GM19468 (cell line): ENCODE measurements around the gene BMPR1A.
"Not testable (repeated sequence)": the region's sequence is repeated elsewhere in the genome, so short reads cannot be mapped to it uniquely, and the experiment has no call there.

Experiments used
- ATAC-seq: cut with Tn5 transposase; IDR thresholded peaks from one replicate; pipeline ENCODE4 v1.9.1; 2021; ENCODE audit warnings: mild to moderate bottlenecking, moderate library complexity, moderate number of reproducible peaks; ENCODE audit not compliant: unreplicated experiment; ENCODE audit errors: extremely low read depth

The BMPR1A gene

DNA sequence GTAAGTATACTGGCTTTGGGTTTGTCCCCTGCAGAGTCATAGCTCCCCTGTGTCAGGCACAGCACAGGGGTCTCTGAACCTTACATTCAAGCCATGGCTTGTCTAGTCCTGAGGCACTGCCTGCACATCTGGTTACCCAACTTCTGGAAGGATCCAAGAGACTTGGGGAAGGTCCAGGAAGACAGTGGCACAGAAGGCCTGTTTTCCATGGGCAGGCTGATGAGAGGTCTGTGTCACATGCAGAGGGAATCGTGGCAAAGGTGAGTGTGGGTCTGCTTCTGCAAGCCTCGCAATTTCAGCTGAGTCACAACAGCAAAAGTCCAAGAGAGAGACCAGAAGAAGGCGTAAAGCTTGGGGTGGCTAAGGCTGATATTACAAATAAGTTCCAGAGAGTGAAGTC is 28.4 kb upstream of the BMPR1A start:
- ATAC-seq: no peak

DNA sequence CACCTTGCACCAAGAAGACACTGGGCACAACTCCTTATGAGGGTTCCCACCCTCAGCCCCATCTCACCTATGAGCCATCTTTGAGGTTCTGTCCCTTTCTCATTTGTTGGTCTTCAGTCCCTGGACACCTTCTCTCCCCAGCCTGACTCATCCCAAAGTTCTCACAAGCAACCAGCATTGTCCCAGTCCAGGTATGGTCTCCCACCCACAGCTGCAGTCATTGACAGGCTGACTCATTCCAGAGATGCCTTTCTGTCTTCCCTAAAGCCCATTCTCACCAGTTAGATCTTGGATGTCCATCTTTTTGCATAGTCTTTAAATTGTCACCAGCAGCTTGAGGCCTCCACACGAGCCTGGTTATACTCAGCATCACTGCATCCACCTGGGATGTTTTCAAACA is 26.7 kb upstream of the BMPR1A start:
- ATAC-seq: no peak

DNA sequence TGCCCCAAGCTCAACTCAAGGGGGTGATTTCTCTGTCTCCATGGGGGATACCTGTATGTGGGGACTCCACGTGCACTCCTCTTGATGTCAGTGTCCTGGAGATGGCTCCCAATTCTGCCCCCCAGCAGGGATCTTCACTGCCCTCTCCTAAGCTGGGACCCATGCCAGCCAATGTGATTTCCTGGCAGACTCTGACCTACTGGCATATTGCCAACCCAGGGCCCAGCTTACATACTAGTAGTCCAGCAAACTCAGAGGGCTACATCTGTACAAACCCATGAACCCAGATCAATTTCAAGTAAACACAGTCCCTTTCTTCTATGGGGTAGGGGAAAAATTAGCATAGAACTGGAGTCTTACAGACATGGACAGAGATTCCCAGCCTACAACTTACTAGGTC is 26.2 kb upstream of the BMPR1A start:
- no peak for ATAC-seq

DNA sequence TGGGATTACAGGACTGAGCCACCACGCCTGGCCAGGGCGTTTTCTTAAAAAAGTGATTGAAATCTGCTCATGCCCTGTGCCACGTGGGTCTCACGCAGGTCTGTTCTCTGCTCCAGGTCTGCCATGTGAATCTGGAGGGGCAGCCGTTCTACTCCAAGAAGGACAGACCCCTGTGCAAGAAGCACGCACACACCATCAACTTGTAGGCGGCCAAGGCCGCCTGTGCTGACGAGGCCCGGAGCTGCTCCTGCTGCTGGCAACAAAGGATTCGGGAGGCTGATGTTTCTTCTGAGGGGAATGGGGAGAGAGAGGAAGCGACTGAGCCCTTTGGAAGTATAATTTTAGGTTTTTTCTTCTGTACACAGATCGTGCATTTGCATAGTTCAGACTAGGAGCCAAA is 23.6 kb upstream of the BMPR1A start:
- ATAC-seq: no peak

DNA sequence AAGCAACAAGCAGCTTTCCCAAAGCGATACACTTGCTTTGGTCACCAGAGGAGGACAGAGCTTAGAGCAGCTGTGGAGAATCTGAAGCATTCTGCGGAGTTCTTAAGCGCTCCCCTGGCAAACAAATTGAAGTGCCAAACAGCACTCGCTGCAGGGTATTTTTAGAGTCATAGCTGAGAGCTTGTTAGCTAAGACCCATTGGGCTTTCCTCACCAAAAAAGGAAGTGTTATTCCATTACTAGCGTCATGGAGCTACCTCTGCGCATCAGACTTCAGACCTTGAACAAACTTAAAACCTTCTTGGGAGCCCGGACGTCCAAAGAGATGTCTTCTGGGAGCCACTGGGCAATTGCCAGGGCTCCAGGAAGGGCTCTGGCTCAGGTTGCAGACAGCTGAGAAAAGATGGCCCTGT is 23.2 kb upstream of the BMPR1A start:
- no peak for ATAC-seq

DNA sequence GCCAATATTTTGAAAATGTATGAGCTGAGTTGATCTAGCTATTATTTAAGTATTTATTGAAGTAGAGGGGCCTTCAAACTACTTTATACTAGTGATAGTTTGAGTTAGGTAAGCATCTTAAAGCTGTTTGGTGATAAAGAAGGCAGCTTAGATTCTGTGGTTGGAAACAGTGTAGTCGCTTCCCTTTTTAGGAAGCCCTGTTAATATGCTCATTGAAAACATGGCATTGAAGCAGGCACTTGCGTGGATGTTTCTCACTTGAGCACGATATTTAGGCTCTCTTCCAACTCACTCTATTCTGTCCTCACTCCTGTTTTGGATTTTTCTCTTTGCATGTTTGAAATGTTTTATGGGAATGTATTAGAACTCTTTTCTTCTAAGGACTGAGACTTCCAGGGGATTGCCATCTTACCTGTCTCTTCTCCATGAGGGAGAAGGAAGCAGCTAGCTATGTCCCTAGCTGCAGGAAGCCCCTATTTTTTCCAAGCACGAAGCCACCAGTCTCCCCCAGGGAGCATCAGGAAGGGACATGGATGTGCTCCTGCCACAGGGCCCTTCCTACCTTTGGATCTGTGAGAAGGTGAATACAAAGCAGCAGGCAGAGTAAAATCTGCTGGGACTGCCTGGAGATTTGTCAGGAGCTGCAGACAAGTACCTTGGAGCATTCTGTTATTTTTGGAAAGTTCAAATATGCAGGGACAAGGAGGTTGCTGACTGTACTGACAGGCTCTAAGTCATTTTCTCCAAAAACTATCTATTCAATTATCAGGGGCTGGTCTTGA is 22.0 kb upstream of the BMPR1A start:
- no peak for ATAC-seq

DNA sequence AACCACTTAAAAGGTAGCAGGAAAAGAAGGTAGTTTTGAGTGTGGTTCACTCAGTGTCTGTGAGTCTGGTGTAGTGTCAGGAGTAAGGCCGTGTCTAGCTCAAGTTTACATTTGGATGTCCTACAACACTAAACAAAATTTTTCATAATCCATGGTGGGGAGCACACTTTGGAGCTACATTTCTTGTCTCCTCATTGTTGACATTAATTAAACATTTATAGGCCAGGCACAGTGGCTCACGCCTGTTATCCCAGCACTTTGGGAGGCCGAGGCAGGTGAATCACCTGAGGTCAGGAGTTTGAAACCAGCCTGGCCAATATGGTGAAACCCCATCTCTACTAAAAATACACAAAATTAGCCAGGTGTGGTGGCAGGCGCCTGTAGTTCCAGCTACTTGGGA is 21.1 kb upstream of the BMPR1A start:
- ATAC-seq: not testable (repeated sequence)

DNA sequence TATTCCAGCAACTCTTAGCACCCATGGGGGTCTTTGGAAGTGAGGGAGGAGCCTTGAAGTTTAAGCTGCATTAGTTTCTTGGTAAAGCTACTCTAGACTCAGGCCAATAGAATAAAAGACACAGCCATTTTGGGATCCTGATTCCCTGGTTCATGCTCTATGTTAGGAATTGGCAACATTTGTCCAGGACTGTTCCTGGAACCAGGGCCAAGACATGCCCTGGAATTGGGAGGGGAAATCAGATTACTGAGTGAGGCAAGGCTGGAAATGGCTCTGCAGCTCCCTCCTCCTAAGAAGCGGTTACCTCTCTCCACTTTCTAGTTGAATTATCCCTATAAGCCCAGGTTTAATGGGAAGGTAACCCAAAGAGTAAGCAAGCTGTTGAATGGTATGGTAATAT is 14.2 kb upstream of the BMPR1A start:
- no peak for ATAC-seq

DNA sequence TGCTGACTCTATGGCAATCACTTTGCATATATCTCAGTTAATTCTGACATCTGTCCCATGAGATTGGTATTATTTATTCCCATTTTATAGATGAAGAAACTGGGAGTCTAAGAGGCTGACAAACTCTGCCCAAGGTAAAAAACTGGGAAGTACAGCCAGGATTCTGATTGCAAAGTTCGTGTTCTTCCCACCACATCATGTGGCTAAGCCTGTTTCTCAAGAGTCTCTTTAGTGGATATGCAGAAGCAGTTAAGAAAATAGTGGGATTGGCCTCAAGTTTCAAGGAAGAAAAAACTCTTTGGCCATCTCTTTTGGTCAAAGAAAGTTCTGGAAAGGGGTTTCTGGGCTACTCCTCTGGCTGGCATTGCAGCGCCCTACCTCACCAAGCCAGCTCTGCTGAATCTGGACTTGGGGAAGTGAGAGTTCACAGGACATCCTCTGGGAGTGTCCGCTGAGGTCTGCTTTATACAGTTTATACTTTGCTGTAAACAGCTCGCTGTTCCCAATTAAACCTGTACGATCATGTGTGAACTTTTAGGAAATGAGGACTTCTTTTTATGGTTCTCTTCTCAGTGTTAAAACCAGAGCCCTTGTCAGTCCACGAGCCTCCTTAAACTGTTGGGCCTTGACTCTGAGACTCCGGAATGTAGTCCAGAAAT is 12.2 kb upstream of the BMPR1A start:
- no peak for ATAC-seq

DNA sequence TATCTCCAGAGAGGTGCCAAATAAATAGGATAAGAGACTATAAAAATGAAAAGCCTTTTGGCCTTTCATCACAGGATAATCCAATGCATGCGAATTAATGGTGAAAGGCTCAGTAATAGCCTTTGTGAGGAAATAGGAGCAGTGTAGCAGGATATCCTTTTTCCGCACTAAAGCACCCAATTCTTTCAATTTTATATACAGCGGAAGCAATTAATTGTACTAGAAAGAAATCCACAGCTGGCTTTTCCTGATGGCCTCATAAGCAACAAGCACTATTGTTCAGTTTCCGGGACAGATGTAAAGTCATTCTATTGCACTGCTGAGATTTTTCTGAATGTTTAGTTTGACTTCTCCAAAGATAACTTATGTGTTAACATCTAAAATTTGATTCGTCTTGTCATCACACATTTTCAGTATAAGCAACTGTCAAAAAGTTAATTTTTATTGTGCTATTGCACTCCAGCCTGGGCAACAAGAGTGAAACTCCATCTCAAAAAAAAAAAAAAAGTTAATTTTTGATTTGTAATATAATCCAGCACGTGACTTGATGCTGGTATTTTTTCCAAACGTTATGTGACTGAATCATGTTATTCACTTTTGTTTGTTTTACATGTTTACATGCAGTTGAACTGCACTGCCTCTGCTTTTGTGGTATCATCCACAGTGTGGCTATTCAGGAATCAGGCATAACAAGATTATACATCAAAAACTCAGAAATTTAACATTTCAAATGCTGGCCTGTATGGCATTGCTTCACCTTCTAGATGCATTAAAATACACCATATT is 8.4 kb upstream of the BMPR1A start:
- ATAC-seq: no peak

DNA sequence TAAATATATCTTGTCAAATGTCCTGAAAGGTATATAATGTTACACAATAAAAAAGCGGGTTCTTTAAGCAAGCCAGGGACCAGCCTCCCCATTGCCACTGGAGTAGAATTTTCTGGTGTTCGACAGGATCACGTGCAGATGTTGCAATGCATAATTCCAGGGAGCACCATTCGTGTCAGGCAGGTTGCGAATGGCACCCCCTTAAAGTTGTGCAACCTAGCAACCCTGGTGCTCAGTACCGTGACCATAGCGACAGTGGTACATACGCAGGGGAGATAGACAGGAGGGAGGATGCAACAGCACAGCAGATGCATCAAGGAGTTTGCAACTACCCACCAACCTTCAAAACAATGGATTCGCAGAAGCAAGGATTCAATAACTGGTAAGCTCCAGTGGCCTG is 6.6 kb upstream of the BMPR1A start:
- no peak for ATAC-seq

DNA sequence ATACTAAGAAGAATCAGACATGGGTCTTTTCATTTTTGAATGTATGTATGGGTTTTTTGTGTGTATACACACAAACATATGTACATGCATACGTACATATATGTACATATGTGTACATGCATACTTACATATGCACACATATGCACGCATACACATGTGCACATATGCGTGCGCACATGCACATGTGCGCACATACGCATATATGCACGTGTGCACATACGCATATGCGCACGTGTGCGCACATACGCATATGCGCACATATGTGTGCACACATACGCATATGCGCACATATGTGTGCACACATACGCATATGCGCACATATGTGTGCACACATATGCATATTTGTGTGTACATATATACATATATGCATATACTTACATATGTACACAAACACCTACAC is 4.9 kb upstream of the BMPR1A start:
- ATAC-seq: no peak

DNA sequence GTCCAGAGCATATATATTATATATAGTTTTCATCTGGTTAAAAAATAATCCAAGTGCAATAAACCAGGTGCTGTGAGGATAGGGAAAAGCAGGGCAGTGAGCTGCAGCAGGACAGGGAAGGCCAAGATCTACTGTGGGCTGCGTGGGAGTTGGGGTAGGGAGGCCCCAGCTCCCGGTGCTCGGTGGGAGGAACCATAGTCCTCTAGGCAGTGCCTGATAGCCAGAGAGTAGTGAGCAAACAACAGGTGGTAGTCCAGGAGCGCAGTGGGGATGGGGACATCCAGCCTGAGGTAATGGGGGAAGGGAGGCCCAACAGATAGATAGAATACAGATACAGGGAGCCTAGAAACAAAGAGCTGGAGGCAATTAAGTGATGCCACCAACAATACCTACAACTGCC is 4.1 kb upstream of the BMPR1A start:
- ATAC-seq: no peak

DNA sequence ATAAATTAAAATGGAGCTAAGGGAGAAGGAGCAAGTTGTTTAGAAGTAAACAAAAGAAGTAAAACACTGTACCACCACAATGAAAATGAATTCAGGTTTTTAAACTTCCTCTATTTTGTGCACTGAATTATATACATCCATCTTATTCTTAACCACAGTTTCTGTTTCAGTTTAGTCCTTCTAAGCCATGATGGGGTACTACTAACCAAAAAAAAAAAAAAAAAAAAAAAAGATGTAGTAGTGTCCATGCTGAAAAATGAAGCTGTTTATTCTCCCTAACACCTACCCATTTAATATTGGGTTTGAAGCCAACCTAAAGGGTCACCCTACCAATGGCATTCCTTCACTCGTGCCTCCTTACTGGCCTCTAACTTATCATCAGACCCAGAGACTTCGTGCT is 3.4 kb upstream of the BMPR1A start:
- ATAC-seq: no peak

DNA sequence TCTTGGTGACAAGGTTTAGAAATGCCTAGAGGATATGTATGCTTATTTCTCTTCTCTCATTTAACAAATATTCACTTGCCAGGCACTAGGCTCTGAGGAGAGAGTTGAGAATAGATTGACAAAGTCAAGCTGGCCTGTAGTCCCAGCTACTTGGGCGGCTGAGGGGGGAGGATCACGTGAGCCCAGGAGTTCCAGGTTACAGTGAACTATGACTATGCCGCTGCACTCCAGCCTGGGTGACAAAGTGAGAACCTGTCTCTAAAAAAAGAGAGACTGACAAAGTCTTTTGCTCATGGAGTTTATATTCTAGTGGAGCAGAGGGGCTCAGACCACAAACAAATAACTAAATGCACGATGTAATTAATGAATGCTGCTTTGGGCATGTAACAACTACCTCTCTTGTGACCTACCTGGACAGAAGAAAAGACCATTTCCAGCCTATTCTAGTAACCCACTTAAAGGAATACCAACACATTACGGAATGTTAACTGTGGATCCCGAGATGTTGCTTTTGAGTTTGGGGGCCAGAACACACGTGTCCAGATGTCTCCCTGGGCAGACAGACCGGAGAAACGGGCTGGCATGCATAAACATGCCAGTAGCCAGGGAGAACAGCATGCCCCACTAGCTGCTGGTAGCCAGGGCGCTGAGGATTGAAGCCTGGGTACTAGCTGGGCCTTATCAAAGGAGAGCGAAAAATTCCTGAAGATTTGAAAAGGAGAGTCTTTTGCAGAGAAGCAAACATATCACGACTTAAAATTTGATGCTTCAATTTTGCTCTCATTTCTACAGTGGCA is 2.6 kb upstream of the BMPR1A start:
- no peak for ATAC-seq

DNA sequence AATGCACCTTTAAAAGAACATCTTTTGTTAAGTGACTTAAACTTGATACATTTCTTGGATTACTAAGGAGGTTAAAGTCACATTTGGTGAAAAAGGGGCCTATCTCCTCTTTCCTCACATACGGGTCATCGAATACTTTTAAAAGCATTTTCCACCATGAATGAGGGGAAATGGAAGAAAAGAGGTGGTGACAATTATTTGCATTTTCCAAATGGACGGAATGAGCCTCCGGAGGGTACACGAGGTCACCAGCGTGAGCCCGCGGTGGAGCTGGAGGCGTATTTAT is 1.0 kb upstream of the BMPR1A start:
- ATAC-seq: no peak

DNA sequence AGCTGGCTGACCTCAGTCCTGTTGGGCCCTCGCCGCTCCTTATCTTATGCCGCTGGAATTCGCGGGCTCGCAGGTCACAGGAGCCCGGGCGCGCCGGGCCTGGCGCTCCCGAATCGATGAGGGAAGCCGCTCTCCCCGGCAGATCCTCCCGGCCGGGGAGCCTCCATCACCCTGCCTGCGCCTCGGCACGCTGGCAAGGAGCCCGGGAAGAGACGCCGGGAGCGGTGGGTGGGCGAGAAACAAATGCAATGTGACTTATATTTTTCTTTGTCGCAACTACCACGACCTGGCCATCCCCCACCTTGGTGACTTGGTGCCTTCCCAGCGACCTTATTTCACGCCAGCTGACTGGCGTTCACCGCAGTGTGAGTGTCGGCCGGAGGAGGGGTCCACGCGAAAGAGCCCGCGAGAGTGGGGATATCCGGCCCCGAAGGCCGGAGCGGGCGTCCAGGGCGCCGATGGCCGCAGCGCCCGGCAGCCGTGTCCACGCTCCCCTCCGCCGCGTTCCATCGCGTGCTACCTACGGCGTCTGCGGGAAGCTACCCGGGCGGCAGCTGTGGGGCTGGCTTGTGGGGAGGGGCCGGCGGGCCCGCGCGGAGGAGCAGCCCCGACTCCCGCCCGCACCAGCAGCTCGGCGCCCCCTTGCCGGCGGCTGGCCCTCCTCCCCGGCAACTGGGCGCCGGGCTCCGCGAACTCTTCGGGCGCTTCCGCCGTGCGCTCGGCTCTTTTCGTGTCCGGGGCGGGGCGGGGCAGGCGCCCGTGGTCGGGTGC is 494 bp upstream of the BMPR1A start:
- peak; percentile 58 for ATAC-seq

DNA sequence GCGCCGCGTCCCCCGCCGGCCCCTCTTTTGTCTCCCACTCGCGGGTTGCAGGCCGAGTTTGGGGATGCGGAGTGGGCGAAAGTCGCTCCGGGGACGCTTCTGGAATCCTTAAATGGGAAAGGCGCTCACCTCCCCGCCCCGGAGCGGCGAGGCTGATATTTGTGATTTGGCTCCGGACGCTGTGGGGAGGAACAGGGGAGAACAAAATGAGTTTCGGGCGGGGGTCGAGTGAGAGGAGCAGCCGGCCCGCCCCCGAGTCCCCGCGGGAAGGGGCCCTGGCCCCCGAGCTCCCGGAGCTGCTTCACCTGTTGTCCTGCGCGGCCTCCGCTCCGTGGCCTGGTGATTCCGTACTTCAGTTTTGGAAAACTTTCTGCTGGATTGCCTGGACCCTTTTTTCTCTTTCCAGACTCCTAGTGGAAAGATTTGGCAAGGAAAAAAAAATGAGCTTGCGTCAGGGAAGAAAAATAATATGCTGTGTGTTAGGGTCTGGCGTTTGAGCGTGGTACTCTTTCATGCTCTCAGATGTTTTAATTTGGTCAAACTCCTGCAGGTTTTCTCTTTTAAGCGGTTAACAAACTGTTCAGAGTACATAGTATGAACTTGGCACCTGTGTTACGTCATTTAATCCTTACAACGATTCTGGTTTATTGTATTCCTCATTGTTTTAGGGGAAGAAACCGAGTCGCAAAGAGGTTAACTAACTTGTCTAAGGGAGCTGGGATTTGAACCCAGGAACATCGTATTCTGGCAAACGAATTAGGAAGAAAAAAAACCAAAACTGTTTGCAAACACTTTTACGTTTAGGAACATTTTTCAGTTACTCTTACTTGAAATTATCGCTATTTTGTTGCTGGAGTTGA is 924 bp downstream of the BMPR1A start:
- ATAC-seq: no peak
